GM19043 (cell line): ENCODE measurements around the gene APIP.

Experiments
- ATAC-seq: cut with Tn5 transposase; IDR thresholded peaks from one replicate; pipeline ENCODE4 v1.9.1; 2021; ENCODE audit warnings: low read depth; ENCODE audit not compliant: unreplicated experiment

The APIP gene

GRCh38 chr11:34846467-34846866 is 69.7 kb downstream of the APIP start:
- no peak for ATAC-seq

DNA sequence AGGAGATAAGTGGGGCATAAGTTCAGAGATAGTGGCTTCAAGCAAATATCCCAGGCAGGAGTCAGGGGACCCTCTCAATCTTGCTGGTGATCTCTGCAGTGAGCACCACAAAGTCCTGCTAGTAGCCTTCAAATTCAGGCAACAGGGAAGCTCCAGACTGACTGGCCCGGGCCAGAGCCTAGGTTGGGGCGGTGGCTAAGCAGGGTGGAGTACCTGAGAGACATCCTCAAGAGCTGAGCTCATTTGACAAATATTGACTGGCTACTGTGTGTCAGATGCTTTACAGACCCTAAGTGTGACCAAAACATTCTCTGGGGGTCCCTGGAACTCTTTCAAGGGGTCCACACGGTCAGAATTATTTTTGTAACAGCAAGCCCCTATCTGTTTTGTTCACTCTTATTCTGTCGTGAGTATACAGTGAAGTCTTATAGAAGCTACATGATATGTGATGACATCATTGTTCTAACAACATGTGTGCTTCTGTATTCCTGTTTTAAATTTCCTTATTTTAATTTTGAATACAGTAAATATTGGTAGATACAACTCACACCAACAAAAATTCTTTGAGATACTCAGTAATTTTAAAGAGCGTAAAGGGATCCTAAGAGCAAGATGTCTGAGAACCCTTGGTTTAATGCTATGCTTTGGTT is 71.6 kb downstream of the APIP start:
- no peak for ATAC-seq

DNA sequence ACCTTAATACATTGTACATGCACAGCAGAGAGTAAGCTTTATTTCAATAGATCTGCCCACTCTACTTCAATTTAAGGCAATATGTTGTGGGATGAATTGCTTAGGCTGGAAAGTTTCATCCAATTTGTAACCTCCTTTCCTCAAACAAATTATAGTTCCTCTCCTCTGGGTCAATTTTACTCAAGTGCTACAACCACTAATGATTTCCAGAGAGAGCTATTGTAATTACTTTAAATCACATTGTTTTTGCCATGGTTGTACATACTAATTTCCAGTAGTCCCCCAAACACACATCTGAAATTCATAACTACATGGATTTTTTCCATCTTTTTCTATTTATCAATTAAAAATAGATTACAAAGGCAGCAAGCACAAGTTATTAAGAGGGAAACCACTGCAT is 72.9 kb downstream of the APIP start:
- ATAC-seq = no peak

DNA sequence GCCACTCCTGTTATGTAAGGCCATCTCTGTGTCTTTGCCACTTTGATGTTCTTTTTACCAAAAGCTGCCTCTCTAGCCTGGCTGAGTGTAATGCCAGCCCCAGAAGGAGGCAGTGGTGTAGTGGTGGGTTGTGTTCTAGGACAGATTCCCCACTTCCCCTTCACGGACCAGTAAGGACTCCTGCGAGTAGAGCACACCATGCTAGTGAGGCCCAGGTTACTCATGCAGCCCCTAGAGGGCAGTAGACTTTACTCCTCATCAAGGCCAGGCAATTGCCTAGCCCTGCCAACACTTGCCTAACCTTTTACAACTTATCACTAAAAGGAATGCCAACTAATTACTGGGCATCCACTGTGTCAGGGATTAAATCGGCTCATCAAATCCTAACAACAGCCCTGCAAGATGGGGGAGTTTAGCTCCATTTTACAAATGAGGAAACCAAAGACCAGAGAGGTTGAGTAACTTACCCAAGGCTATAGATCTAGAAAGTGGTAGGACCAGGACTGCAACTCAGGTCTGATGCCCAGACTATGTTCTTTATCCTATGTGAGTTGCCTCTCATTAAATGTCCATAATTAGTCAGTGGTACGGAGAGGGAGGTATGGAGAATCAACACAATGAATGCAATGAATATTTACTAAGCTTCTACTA is 75.3 kb downstream of the APIP start:
- peak; percentile 64 for ATAC-seq

- ATAC-seq = no peak
These were observed 76.2 kb downstream of the APIP start for GRCh38 chr11:34839969-34840368.

- ATAC-seq = no peak
These were observed 79.0 kb downstream of the APIP start for GRCh38 chr11:34836958-34837856.

DNA sequence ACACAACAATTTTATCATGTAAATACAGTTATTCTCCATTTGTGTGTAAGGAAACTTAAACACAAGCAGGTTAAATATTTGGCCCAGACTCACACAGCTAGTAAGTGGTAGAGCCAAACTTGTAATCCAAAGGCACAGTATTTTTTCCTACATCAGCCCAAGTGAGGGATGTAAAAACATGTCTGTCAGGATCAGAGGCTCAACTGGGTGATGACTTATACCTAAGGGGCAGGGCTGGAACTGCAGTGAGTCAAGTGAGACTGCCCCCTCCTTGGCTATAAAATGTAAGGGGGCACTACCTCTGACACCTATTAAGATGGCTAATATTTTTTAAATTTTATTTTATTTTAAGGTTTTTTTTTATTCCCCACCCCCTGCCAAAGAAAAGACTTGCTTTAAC is 82.6 kb downstream of the APIP start:
- no peak for ATAC-seq
